Stimulated activated CD4-positive, alpha-beta T cell treated with anti-CD3 and anti-CD28 coated beads, Interleukin-2, amount 100 ng/mL, for 48 hours (primary cell): ENCODE measurements around the gene BUB1B.

Source experiments
- DNase-seq, 2 donors: peaks; one replicate each; pipeline ENCODE4 v3.0.0-alpha.2; 2020

BUB1B gene

GRCh38 chr15:40242213-40242599, 81.3 kb downstream of the BUB1B start:
- DNase-seq = no peak

GRCh38 chr15:40242601-40243000, 81.7 kb downstream of the BUB1B start:
- DNase-seq = no peak

- no peak for DNase-seq
These were observed 82.4 kb downstream of the BUB1B start for GRCh38 chr15:40243126-40243810.

- no peak for DNase-seq
These were observed 84.2 kb downstream of the BUB1B start for GRCh38 chr15:40244961-40245523.

GRCh38 chr15:40245666-40246450, 85.0 kb downstream of the BUB1B start:
- DNase-seq = no peak

GRCh38 chr15:40246496-40247280, 85.8 kb downstream of the BUB1B start:
- DNase-seq = no peak

- DNase-seq = no peak
These were observed 86.6 kb downstream of the BUB1B start for GRCh38 chr15:40247406-40247971.

- DNase-seq = no peak
These were observed 87.3 kb downstream of the BUB1B start for GRCh38 chr15:40248006-40248783.

- DNase-seq = no peak
These were observed 88.8 kb downstream of the BUB1B start for GRCh38 chr15:40249477-40250303.

- no peak for DNase-seq
These were observed 89.4 kb downstream of the BUB1B start for GRCh38 chr15:40250304-40250656.

- no peak for DNase-seq
These were observed 90.1 kb downstream of the BUB1B start for GRCh38 chr15:40250771-40251483.

- no peak for DNase-seq
These were observed 90.7 kb downstream of the BUB1B start for GRCh38 chr15:40251486-40252140.

GRCh38 chr15:40252141-40252437, 91.2 kb downstream of the BUB1B start:
- DNase-seq = no peak

GRCh38 chr15:40252438-40253166, 91.7 kb downstream of the BUB1B start:
- DNase-seq = no peak

GRCh38 chr15:40253167-40253790, 92.4 kb downstream of the BUB1B start:
- DNase-seq = no peak

GRCh38 chr15:40254452-40254851, 93.6 kb downstream of the BUB1B start:
- no peak for DNase-seq

- no peak for DNase-seq
These were observed 94.2 kb downstream of the BUB1B start for GRCh38 chr15:40255033-40255432.

GRCh38 chr15:40256638-40257235, 95.9 kb downstream of the BUB1B start:
- no peak for DNase-seq
